Endothelial cell of umbilical vein (primary cell): ENCODE data around the gene KIF5C. TPM values are rescaled to one million over a fixed set of nuclear protein-coding genes. Genes with fewer than 3 reads are reported as not detected.

Source experiments
- BruUV-seq: library from RNA; stranded (reverse); fragments of 400-500 nt; replicated peaks from 2 replicates; lab custom pipeline; 2021; lab: Mats Ljungman, UMichigan
- CTCF ChIA-PET: fragments of 300-600, 350-600 bp; sonication (Branson Sonifier 250); formaldehyde crosslinking; loops from one replicate; lab custom pipeline; 2021; ENCODE audit warnings: antibody characterized with exemption, inconsistent platforms; lab: Charles Lee
- POLR2A ChIA-PET: fragments of 300-600, 350-600 bp; sonication (Branson Sonifier 250); formaldehyde crosslinking; loops from one replicate; lab custom pipeline; 2021; ENCODE audit warnings: antibody characterized with exemption, inconsistent platforms; lab: Charles Lee
- DNase-seq: peaks from one replicate; pipeline ENCODE4 v3.0.0-alpha.2; 2011; ENCODE audit warnings: low read depth, low spot score
- FAIRE-seq: peaks from 2 replicates; lab custom pipeline; 2011; peaks lifted over from hg19 to GRCh38; lab: Jason Lieb, UNC
- H2AFZ ChIP-seq: 2 replicates; pipeline ENCODE4 v1.6.0; 2012; ENCODE audit warnings: low read depth, low read length, control low read depth, inconsistent platforms
- H3K27ac ChIP-seq: 2 replicates; pipeline ENCODE4 v1.5.1; 2011; ENCODE audit warnings: low read depth, mild to moderate bottlenecking, control low read depth, low read length, moderate library complexity; ENCODE audit not compliant: insufficient read depth
- H3K27me3 ChIP-seq, 2 experiments: 2 replicates each; pipeline versions ENCODE4 v1.6.0 to v1.6.1; 2011; ENCODE audit warnings: low read length in 2 of 2, mixed read lengths in 1 of 2; ENCODE audit not compliant: control insufficient read depth in 2 of 2, insufficient read depth in 2 of 2
- H3K36me3 ChIP-seq, 2 experiments: 2 replicates in 1 of 2; 3 replicates in 1 of 2; pipeline ENCODE4 v1.5.1; 2011; ENCODE audit warnings: low read length in 2 of 2, mild to moderate bottlenecking in 1 of 2, moderate library complexity in 1 of 2; ENCODE audit not compliant: control insufficient read depth in 2 of 2, insufficient read depth in 2 of 2; ENCODE audit errors: extremely low read depth in 1 of 2
- H3K4me1 ChIP-seq: 3 replicates; pipeline ENCODE4 v1.5.1; 2011; ENCODE audit warnings: mild to moderate bottlenecking, low read length; ENCODE audit not compliant: control insufficient read depth, insufficient read depth; ENCODE audit errors: extremely low read depth
- H3K4me2 ChIP-seq: 2 replicates; pipeline ENCODE4 v1.6.1; 2011; ENCODE audit warnings: low read length, control low read depth, mixed read lengths; ENCODE audit not compliant: insufficient read depth
- H3K4me3 ChIP-seq, 3 experiments: fragments of 200-600 bp in 1 of 3; sonication (generic), shearing (Covaris generic) in 1 of 3; replicated peaks in 1 of 3; 2 replicates each; pipeline ENCODE4 v1.5.1; 2011 to 2016; ENCODE audit warnings: control low read depth in 3 of 3, low read length in 3 of 3, mild to moderate bottlenecking in 2 of 3, inconsistent platforms in 1 of 3, low read depth in 1 of 3, moderate library complexity in 1 of 3; ENCODE audit not compliant: insufficient read depth in 1 of 3
- H3K79me2 ChIP-seq: 2 replicates; pipeline ENCODE4 v1.6.0; 2012; ENCODE audit warnings: low read length, inconsistent platforms; ENCODE audit not compliant: control insufficient read depth, insufficient read depth
- H3K9ac ChIP-seq: replicated peaks from 2 replicates; pipeline ENCODE3; 2011; ENCODE audit warnings: low read length, control low read depth; ENCODE audit not compliant: insufficient read depth; ENCODE audit errors: extremely low read depth
- H3K9me1 ChIP-seq: replicated peaks from 3 replicates; pipeline ENCODE4 v1.6.0; 2011; ENCODE audit warnings: mild to moderate bottlenecking, low read length; ENCODE audit not compliant: control insufficient read depth, insufficient read depth; ENCODE audit errors: extremely low read depth
- H3K9me3 ChIP-seq: replicated peaks from 2 replicates; pipeline ENCODE4 v1.5.1; 2012; ENCODE audit warnings: low read length, inconsistent platforms; ENCODE audit not compliant: control insufficient read depth, insufficient read depth
- H4K20me1 ChIP-seq: replicated peaks from 2 replicates; pipeline ENCODE3; 2011; ENCODE audit warnings: mild to moderate bottlenecking, low read length; ENCODE audit not compliant: control insufficient read depth, insufficient read depth; ENCODE audit errors: extremely low read depth
- EZH2 ChIP-seq: IDR thresholded peaks from 2 replicates; pipeline ENCODE4 v1.6.1; 2012; ENCODE audit warnings: borderline replicate concordance, low read depth, mild to moderate bottlenecking, moderate library complexity, low read length, inconsistent platforms; ENCODE audit not compliant: severe bottlenecking
- FOS ChIP-seq: IDR thresholded peaks from 2 replicates; pipeline ENCODE4 v1.6.1; 2011; ENCODE audit warnings: mild to moderate bottlenecking, low read length, moderate library complexity, borderline replicate concordance; ENCODE audit not compliant: insufficient read depth
- GATA2 ChIP-seq: IDR thresholded peaks from 2 replicates; pipeline ENCODE4 v1.7.0; 2011; ENCODE audit warnings: low read depth, mild to moderate bottlenecking, moderate library complexity, mixed read lengths, low read length; ENCODE audit not compliant: insufficient read length, insufficient read depth
- JUN ChIP-seq: IDR thresholded peaks from 2 replicates; pipeline ENCODE4 v1.6.1; 2011; ENCODE audit warnings: borderline replicate concordance, low read depth; ENCODE audit not compliant: insufficient read length, insufficient read depth
- MAX ChIP-seq: IDR thresholded peaks from 2 replicates; pipeline ENCODE4 v1.6.1; 2011; ENCODE audit not compliant: insufficient read depth, insufficient read length
- MYC ChIP-seq: IDR thresholded peaks from one replicate; pipeline ENCODE4 v1.6.1; 2011; ENCODE audit warnings: mild to moderate bottlenecking, low read depth, low read length
- POLR2A ChIP-seq: IDR thresholded peaks from 2 replicates; pipeline ENCODE4 v1.6.1; 2012; ENCODE audit warnings: low read depth, mild to moderate bottlenecking, control low read depth, low read length
- POLR2AphosphoS5 ChIP-seq: IDR thresholded peaks from 2 replicates; pipeline ENCODE4 v1.6.1; 2012; ENCODE audit warnings: low read depth, mild to moderate bottlenecking, control low read depth, low read length, moderate library complexity; ENCODE audit not compliant: insufficient read depth
- dilution Hi-C: fragments of 300-500 bp; cut with MboI; formaldehyde crosslinking; loops from one replicate; pipeline ENCODE4 v1.15.0; 2019; ENCODE audit warnings: low sequenced_read_pairs; ENCODE audit not compliant: extremely low pct_ligation_motif_present
- intact Hi-C: fragments of 100-400 bp; cut with micrococcal nuclease; formaldehyde crosslinking; loops from one replicate; pipeline ENCODE4 v1.10.0; 2022
- polyA plus RNA-seq, 4 experiments: library from polyadenylated mRNA; depleted of rRNA in 3 of 4; stranded (reverse) in 3 of 4; unstranded in 1 of 4; fragments of >200 nt; gene quantifications; 2 replicates each; pipeline versions ENCODE4 v1.2.1 to v1.2.3, GENCODE V29; 2011 to 2012; ENCODE audit warnings: missing spikeins in 1 of 4
- total RNA-seq: library from RNA; stranded (reverse); gene quantifications from 2 replicates; pipeline ENCODE4 v1.2.3, GENCODE V29; 2021
- TF ChIP-seq, protein P1 (sequence below), 2 donors: IDR thresholded peaks; 1 replicate in 1 of 2; 2 replicates in 1 of 2; pipeline ENCODE4 v1.5.1; 2011; ENCODE audit warnings: low read length in 2 of 2, mild to moderate bottlenecking in 2 of 2, moderate library complexity in 2 of 2, control low read depth in 1 of 2, inconsistent platforms in 1 of 2, low read depth in 1 of 2; ENCODE audit not compliant: insufficient read depth in 1 of 2; ENCODE audit errors: extremely low read depth in 1 of 2

KIF5C gene
- total and polyA plus RNA-seq, 2 donors (not counting 3 experiments of a cell fraction or from before 2014, with no cell fraction given), result 0.01 to 0.55 TPM

- TF ChIP-seq POLR2A, result no peak
- intact Hi-C loops (no loop called here), dilution Hi-C loops (no loop called here)
- no TSS peak for BruUV-seq
- H3K4me3 ChIP-seq, result no peak overlapping the region
- no peak overlapping the region for H3K27ac ChIP-seq
- no peak overlapping the region for H2AFZ ChIP-seq
- no peak for FAIRE-seq
- H3K36me3 ChIP-seq, result no peaks in the 10 kb centered on the region
- H3K79me2 ChIP-seq, result no peaks in the 10 kb centered on the region
- no peak overlapping the region for H3K4me2 ChIP-seq
- no peak for DNase-seq
- POLR2A ChIA-PET, result no interaction called here
- no peaks in the 10 kb centered on the region for H3K9me1 ChIP-seq
- peaks cover 2% of the 10 kb centered on the region in 2 experiments for H3K27me3 ChIP-seq
- H4K20me1 ChIP-seq, result no peaks in the 10 kb centered on the region
- CTCF ChIA-PET, result interaction anchor here (6.8 kb wide), 1 partner anchor 554 kb away, joined by 132 read pairs; no protein-coding TSS in a partner anchor
- no peaks in the 10 kb centered on the region for H3K9me3 ChIP-seq
- H3K9ac ChIP-seq, result no peak overlapping the region
- H3K4me1 ChIP-seq, result no peaks in the 10 kb centered on the region
Observed at GRCh38 chr2:149020432-149020851, 145.4 kb downstream of the KIF5C start.

DNA sequence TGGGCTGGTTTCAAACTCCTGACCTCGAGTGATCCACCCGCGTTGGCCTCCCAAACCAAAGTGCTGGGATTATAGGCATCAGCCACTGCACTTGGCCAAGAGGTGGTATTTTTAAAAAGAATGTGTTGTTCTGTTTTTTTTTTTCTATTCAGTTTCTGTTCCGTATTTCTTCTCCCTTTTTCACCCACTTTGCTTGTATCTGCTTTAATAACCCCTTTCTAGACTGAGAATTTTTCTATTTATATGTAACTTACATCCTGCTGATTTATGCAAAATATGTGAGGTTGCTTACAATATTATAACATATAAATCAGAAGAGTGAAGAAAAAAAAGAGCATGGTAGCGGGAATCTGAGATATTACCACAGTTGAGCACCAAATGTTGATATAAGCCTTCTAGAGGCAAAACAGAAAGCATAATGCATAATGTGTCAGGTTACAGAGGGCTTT lies 146.3 kb downstream of the KIF5C start:
- H4K20me1 ChIP-seq, result no peaks in the 10 kb centered on the region

More for the DNA sequence above, 146.3 kb downstream of the KIF5C start:
- H3K4me3 ChIP-seq, result no peak overlapping the region
- dilution Hi-C loops, result no loop called here
- no peaks in the 10 kb centered on the region for H3K79me2 ChIP-seq
- H2AFZ ChIP-seq, result no peak overlapping the region
- no peak for FAIRE-seq
- H3K9ac ChIP-seq, result no peak overlapping the region
- ChIA-PET CTCF (interaction anchor here (1.5 kb wide), 1 partner anchor 540 kb away, joined by 4 read pairs; no protein-coding TSS in a partner anchor), POLR2A (no interaction called here)
- no peaks in the 10 kb centered on the region for H3K9me3 ChIP-seq
- peaks cover 0 to 1% of the 10 kb centered on the region in 2 experiments for H3K27me3 ChIP-seq
- TF ChIP-seq POLR2AphosphoS5, result no peak
- TF ChIP-seq GATA2, result no peak
- TF ChIP-seq MYC, result no peak
- TF ChIP-seq FOS, result no peak
- TF ChIP-seq MAX, result no peak
- TF ChIP-seq, protein P1, sequence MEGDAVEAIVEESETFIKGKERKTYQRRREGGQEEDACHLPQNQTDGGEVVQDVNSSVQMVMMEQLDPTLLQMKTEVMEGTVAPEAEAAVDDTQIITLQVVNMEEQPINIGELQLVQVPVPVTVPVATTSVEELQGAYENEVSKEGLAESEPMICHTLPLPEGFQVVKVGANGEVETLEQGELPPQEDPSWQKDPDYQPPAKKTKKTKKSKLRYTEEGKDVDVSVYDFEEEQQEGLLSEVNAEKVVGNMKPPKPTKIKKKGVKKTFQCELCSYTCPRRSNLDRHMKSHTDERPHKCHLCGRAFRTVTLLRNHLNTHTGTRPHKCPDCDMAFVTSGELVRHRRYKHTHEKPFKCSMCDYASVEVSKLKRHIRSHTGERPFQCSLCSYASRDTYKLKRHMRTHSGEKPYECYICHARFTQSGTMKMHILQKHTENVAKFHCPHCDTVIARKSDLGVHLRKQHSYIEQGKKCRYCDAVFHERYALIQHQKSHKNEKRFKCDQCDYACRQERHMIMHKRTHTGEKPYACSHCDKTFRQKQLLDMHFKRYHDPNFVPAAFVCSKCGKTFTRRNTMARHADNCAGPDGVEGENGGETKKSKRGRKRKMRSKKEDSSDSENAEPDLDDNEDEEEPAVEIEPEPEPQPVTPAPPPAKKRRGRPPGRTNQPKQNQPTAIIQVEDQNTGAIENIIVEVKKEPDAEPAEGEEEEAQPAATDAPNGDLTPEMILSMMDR (IDR thresholded peaks at IDR 0.05; ENCODE audit: extremely low read depth in 1 of 2, insufficient read depth in 1 of 2, low read depth in 1 of 2, low read length in 2 of 2), result no peak
- TF ChIP-seq JUN, result no peak
- no peak for TF ChIP-seq EZH2
- no peak for TF ChIP-seq POLR2A
- no peaks in the 10 kb centered on the region for H3K36me3 ChIP-seq
- no peaks in the 10 kb centered on the region for H3K9me1 ChIP-seq
- no peak overlapping the region for H3K27ac ChIP-seq
- H3K4me2 ChIP-seq, result no peak overlapping the region
- no peak for DNase-seq
- H3K4me1 ChIP-seq, result no peaks in the 10 kb centered on the region
- BruUV-seq, result no TSS peak
- intact Hi-C loops, result no loop called here
